Hematopoietic multipotent progenitor cell treated with erythropoietin and hydrocortisone succinate and interleukin-3 and kit ligand, for 6 days (in vitro differentiated cells): ENCODE results near the gene RAB12.

Experiments
- DNase-seq: peaks from one replicate; pipeline ENCODE4 v3.0.0-alpha.2; 2015

The RAB12 gene

GRCh38 chr18:8688216-8688800 is 79.1 kb downstream of the RAB12 start:
- DNase-seq, result no peak

GRCh38 chr18:8688816-8689215 is 79.6 kb downstream of the RAB12 start:
- DNase-seq, result no peak
